IPS-NIHi11 (cell line): Measurements from ENCODE around the gene RELN.

ENCODE experiments used
- DNase-seq: peaks from one replicate; pipeline ENCODE4 v3.0.0; 2012; ENCODE audit warnings: mixed read lengths, low spot score

RELN gene

GRCh38 chr7:103715376-103716120, 273.9 kb downstream of the RELN start:
- no peak for DNase-seq

- no peak for DNase-seq
Observed at GRCh38 chr7:103714376-103714927, 275.0 kb downstream of the RELN start.

GRCh38 chr7:103712991-103713778, 276.3 kb downstream of the RELN start:
- no peak for DNase-seq

- DNase-seq, result no peak
Observed at GRCh38 chr7:103711413-103711812, 278.0 kb downstream of the RELN start.

DNA sequence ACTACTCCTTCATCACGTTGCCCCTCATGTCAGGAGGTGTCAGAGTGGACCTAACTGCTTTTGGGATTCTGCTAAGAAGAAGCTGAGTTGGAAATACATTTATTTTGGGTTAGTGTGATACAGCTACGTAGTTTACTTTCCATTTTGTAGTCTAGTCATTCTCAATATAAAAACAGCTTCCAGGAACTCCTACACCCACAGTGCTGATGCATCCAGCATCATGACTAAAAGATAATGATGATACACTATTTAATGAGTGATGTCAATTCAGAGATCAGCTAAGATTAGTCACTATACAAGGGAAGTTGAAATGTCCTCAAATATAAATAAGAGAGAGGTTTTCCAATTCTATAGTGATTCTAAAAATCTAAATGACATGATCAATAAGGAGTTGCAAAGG, 279.2 kb downstream of the RELN start:
- DNase-seq, result no peak

GRCh38 chr7:103706805-103707204, 282.7 kb downstream of the RELN start:
- no peak for DNase-seq

DNA sequence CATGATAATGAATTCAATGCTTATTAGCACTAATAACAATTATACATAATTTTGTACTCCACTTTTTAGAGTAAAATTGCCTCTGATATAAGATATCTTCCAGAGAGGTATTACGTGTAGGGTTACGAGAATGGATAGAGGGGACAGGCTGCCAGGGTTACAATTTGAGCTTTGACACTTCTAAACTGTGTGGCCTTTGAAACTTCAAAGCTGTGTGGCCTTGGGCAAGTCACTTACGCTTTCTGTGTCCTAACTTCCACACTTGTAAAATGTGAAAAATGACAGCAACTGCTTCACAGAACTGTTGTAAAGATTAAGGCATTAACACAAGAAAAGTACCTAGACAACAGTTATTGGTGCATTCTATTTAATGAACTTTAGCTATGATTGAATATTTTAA, 283.9 kb downstream of the RELN start:
- DNase-seq, result no peak

- no peak for DNase-seq
Observed at GRCh38 chr7:103704701-103705100, 284.8 kb downstream of the RELN start.

DNA sequence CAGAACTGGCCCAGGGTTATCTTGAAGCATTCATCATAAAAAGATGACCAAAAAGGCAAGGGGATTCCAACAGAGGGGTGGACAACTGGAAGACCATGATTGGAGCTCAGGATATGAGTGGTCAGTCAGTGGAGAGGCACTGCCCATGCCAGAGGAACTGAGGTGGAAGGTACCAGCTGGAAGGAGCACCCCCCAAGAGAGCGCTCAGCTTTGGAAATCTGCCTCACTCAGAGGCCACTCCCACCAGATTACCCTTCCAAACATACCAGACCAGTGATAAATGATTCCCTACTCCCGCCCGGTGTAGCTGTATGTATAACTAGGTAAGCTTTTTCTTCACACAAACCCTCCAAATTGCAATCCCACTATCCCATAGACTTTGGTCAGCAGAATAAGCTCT, 286.5 kb downstream of the RELN start:
- DNase-seq, result no peak

GRCh38 chr7:103702454-103702853, 287.0 kb downstream of the RELN start:
- DNase-seq, result no peak

DNA sequence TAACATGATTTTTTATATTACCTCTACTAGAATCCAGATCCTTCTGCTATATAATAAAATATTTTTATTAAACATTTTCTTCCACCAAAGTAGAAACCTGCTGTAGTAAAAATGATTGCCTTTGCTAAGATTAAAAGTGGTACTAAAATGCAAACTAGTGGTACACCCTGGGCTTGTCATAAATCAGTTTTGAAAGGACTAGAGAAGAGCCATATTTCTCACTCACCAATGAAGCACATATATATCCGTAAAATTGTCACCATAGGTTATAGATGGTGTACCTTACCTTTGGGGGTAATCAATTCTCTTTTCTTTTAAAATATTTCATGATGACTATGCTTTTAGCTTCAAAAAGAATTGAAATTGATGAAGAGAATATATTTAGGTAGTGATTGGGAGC, 290.4 kb downstream of the RELN start:
- DNase-seq, result no peak

- no peak for DNase-seq
Observed at GRCh38 chr7:103698064-103698463, 291.4 kb downstream of the RELN start.

DNA sequence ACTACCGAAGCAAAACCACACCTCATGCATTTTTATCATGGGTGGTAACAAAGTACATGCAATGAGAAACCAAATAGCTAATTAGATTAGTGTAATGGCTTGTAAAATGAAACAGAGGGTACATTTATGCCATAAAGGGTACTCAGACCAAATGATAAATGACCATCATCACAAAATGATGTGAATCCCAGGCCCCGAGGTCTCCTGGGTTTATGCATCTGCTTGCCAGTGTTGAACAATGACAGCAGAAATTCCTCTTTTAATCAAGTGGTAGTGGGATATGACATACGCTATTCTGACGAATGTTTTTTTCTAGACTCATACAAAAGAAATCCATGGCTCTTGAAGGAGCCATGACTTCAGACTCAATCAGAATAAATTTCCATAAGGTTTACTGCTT, 293.9 kb downstream of the RELN start:
- no peak for DNase-seq

GRCh38 chr7:103694304-103694703, 295.2 kb downstream of the RELN start:
- no peak for DNase-seq

- DNase-seq, result no peak
Observed at GRCh38 chr7:103691291-103691690, 298.2 kb downstream of the RELN start.

DNA sequence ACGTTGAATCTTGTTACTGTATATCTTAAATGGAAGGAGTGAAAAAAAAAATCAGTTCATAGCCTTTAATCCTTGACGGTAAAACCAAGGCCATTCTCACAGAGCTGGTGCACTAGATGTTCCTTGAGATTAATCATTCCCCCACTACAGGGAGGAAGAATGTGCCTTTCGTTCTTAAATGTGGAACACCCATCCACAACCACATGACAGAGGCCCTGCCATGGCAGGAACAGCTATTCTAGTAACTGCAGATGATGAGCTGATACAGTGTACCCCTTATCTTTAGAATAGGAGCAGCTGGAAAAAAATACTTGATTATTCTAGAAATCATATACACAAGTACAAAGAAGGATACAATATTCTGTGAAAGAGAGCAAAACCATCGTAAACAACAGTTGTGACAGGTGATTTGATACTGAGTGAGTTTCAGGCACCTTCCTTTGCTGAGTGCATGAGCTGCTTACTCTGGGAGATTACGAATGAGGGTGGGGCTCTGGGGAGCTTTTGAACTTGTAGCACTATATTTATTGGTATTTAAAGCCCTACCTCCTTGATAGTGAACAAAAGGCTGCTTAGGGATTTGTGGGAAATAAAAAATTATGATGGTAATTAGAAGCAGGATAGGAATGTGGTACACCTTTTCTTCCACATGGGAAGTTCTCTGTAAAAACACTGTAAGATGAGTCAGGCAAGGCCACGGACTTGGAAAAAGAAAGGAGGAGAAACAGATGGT, 299.1 kb downstream of the RELN start:
- no peak for DNase-seq

GRCh38 chr7:103689255-103689654, 300.2 kb downstream of the RELN start:
- no peak for DNase-seq

DNA sequence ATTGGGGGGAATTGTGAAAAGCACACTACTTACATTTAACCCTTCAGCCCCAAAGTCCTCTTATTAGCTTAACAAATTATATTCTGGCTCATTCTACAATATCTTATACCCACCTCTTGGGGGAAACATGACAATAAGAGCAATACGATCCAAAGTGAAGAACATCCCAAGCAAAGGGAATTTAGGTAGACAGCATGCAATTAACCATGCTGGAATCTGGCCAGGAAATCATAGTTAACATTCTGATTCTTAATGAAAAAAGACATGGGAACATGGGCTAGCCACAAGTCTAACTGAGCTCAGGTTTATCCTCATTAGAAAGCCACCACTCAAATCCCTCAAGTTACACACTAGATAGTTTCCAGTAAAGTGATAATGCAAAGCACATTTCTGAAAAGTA, 301.5 kb downstream of the RELN start:
- no peak for DNase-seq

DNA sequence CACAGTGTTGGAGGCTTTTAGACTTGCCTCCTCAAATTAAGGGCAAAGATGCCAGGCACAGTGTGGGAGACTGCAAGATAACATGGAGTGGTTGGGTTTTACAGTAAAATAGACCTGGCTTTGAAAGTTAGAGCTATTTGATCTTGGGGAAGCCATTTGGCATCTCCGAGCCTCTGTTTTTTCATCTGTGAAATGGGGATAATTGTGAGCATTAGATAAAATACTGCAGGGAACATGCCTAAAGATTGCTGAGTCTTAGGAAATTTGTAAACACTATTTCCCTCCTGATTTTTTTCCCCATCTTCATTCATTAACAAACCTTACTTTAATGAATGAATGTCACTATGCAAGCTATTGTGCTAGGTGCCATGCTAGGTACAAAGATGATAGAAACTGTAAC, 302.2 kb downstream of the RELN start:
- no peak for DNase-seq

DNA sequence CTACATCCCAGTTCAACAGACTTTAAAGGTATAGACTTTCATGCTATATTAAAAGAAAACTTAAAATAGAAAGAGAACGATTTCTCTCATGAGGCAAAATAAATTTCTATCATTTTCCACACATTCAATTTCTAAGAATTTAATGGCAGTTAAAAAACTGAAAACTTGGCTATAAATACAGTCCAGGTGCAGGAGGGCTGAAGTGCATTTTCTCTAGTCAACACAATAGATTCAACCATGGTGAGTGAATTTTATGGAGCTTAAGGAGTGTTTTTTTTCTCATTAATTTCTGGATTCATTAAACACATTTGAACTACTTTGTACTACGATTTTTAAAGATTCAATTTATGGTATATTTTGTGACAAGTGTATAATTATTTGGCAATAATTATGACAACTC, 302.7 kb downstream of the RELN start:
- no peak for DNase-seq

DNA sequence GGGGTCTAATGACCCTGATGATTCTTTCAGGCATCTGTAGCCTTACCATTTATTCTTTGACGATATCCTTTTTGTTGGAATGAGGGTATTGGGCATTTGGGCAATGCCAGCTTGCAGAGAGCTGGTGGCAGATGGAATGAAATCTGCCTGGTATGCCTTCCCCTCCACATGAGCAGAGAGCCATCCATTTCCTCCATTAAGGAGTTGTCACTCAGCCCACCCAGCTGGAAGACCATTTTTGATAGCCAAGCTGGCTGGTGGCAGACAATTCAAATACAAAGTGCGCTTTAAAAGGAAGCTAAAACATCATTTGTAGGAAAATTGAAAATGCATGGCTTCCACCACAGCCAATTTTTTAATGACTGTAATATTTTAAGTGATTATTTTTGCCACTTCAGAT, 303.4 kb downstream of the RELN start:
- no peak for DNase-seq

GRCh38 chr7:103685646-103686045, 303.8 kb downstream of the RELN start:
- DNase-seq, result no peak

GRCh38 chr7:103683348-103683747, 306.1 kb downstream of the RELN start:
- DNase-seq, result no peak
